Measurements from ENCODE around the gene BEST1. TPM values are rescaled to one million over a fixed set of nuclear protein-coding genes. Genes with fewer than 3 reads are reported as not detected.
"Not testable (repeated sequence)": the region's sequence is repeated elsewhere in the genome, so short reads cannot be mapped to it uniquely, and the experiment has no call there.

BEST1 gene
- total RNA-seq, 1 experiment from 2014 or later: 2.3 TPM

GRCh38 chr11:61953632-61954031 is 3.5 kb downstream of the BEST1 start:
- H3K4me1 ChIP-seq (ENCODE audit: control insufficient read depth in 1 of 2, insufficient read depth in 2 of 2, low read length in 2 of 2); H3K9me2 ChIP-seq (ENCODE audit: insufficient read depth); H2AFZ ChIP-seq (ENCODE audit: low read depth, low read length, poor library complexity, severe bottlenecking); H3K36me3 ChIP-seq (ENCODE audit: control insufficient read depth in 1 of 2, insufficient read depth in 2 of 2, low read length in 2 of 2); H3K4me2 ChIP-seq (ENCODE audit: low read length); ATAC-seq; H3K9me3 ChIP-seq (ENCODE audit: control insufficient read depth in 1 of 2, insufficient read depth in 1 of 2, low read depth in 1 of 2, low read length in 2 of 2); H4K20me1 ChIP-seq (ENCODE audit: insufficient read depth); RAD21 ChIA-PET (ENCODE audit: low non-redundant PET in 1 of 2, low total read pairs in 2 of 2, uncharacterized antibody in 2 of 2, unreplicated experiment in 2 of 2); DNase-seq (ENCODE audit: low read depth, low spot score); H3K9ac ChIP-seq (ENCODE audit: low read length); H3K27me3 ChIP-seq (ENCODE audit: insufficient read depth, low read length); H3K27ac ChIP-seq (ENCODE audit: low read depth, low read length); H3K79me2 ChIP-seq (ENCODE audit: insufficient read depth, low read length); intact Hi-C loops (cut with micrococcal nuclease); BruUV-seq (replicated peaks); H3K4me3 ChIP-seq (replicated peaks in 1 of 2; ENCODE audit: low read depth in 1 of 2, low read length in 2 of 2): not testable (repeated sequence)
- ChIA-PET CTCF (interaction anchor here (2.3 kb wide), 1 partner anchor 156 kb away, joined by 6 read pairs; no protein-coding TSS in a partner anchor), POLR2A (interaction anchor here (1.7 kb wide), 1 partner anchor 15 kb away, joined by 7 read pairs; no protein-coding TSS in a partner anchor)

GRCh38 chr11:61954106-61954850 is 4.1 kb downstream of the BEST1 start:
- CTCF ChIA-PET: interaction anchor here (1.1 kb wide), 1 partner anchor 56 kb away, joined by 9 read pairs; no protein-coding TSS in a partner anchor
- intact Hi-C loops (cut with micrococcal nuclease): no loop called here
- BruUV-seq (replicated peaks): no TSS peak

More at GRCh38 chr11:61954106-61954850, 4.1 kb downstream of the BEST1 start:
- no peaks in the 10 kb centered on the region for H3K36me3 ChIP-seq (ENCODE audit: control insufficient read depth in 1 of 2, insufficient read depth in 2 of 2, low read length in 2 of 2)
- no peaks in the 10 kb centered on the region for H3K9me3 ChIP-seq (ENCODE audit: control insufficient read depth in 1 of 2, insufficient read depth in 1 of 2, low read depth in 1 of 2, low read length in 2 of 2)
- no peaks in the 10 kb centered on the region for H3K9me2 ChIP-seq (ENCODE audit: insufficient read depth)
- H2AFZ ChIP-seq (ENCODE audit: low read depth, low read length, poor library complexity, severe bottlenecking): no peak overlapping the region
- no peak overlapping the region for H3K4me3 ChIP-seq (replicated peaks in 1 of 2; ENCODE audit: low read depth in 1 of 2, low read length in 2 of 2)
- ATAC-seq (no peak), DNase-seq (ENCODE audit: low read depth, low spot score) (no peak)
- H3K9ac ChIP-seq (ENCODE audit: low read length): no peak overlapping the region
- POLR2A ChIA-PET: interaction anchor here (1.4 to 1.7 kb wide), 2 partner anchors 13 to 14 kb away, joined by 4 to 7 read pairs; partner anchors contain the start of gene FTH1
- H3K27ac ChIP-seq (ENCODE audit: low read depth, low read length): no peak overlapping the region
- H3K4me1 ChIP-seq (ENCODE audit: control insufficient read depth in 1 of 2, insufficient read depth in 2 of 2, low read length in 2 of 2): peaks cover 2 to 7% of the 10 kb centered on the region in 2 experiments; a peak in 3 of 4 replicates
- H4K20me1 ChIP-seq (ENCODE audit: insufficient read depth): no peaks in the 10 kb centered on the region
- H3K4me2 ChIP-seq (ENCODE audit: low read length): no peak overlapping the region
- RAD21 ChIA-PET (ENCODE audit: low non-redundant PET in 1 of 2, low total read pairs in 2 of 2, uncharacterized antibody in 2 of 2, unreplicated experiment in 2 of 2): interaction anchor here in 1 of 2 experiments (0.7 kb wide), 1 partner anchor 28 kb away, joined by 3 read pairs; no protein-coding TSS in a partner anchor
- no peaks in the 10 kb centered on the region for H3K27me3 ChIP-seq (ENCODE audit: insufficient read depth, low read length)
- TF ChIP-seq CTCF (IDR thresholded peaks at IDR 0.05 in 2 of 3, conservative IDR thresholded peaks at IDR 0.05 in 1 of 3; ENCODE audit: borderline replicate concordance in 1 of 3, insufficient read depth in 1 of 3, low read depth in 2 of 3, low read length in 2 of 3): no peak
- TF ChIP-seq ATF3 (IDR thresholded peaks at IDR 0.05): no peak
- TF ChIP-seq TCF7L2 (IDR thresholded peaks at IDR 0.05; ENCODE audit: borderline replicate concordance, extremely low read depth, insufficient read depth, insufficient read length): no peak
- TF ChIP-seq POLR2AphosphoS5 (IDR thresholded peaks at IDR 0.05; ENCODE audit: low read depth, low read length): no peak
- TF ChIP-seq EGR1 (IDR thresholded peaks at IDR 0.05; ENCODE audit: low read depth): no peak
- no peak for TF ChIP-seq ZNF274 (IDR thresholded peaks at IDR 0.05; ENCODE audit: low read depth, low read length)
- TF ChIP-seq RAD21 (IDR thresholded peaks at IDR 0.05; ENCODE audit: low read depth): no peak; the same call in 1 of the 2 replicates
- TF ChIP-seq ELF1 (IDR thresholded peaks at IDR 0.05; ENCODE audit: borderline replicate concordance, low read depth): no peak
- no peak for TF ChIP-seq SP1 (IDR thresholded peaks at IDR 0.05; ENCODE audit: low read depth)
- no peak for TF ChIP-seq CBX3 (IDR thresholded peaks at IDR 0.05; ENCODE audit: low read depth)
- no peak for TF ChIP-seq EZH2phosphoT487 (IDR thresholded peaks at IDR 0.05; ENCODE audit: borderline replicate concordance)
- no peak for TF ChIP-seq CEBPB (IDR thresholded peaks at IDR 0.05; ENCODE audit: low read depth)
- no peak for TF ChIP-seq YY1 (IDR thresholded peaks at IDR 0.05; ENCODE audit: extremely low read depth, insufficient replicate concordance, low read depth, low read length)
- TF ChIP-seq FOSL1 (IDR thresholded peaks at IDR 0.05; ENCODE audit: low read depth): no peak
- no peak for TF ChIP-seq SIN3A (IDR thresholded peaks at IDR 0.05; ENCODE audit: low read depth)
- no peak for TF ChIP-seq ZFX (IDR thresholded peaks at IDR 0.05)
- TF ChIP-seq MAX (IDR thresholded peaks at IDR 0.05): no peak
- no peak for TF ChIP-seq EZH2 (IDR thresholded peaks at IDR 0.05)
- TF ChIP-seq SRF (IDR thresholded peaks at IDR 0.05; ENCODE audit: low read depth): no peak
- no peak for TF ChIP-seq JUND (IDR thresholded peaks at IDR 0.05)
- no peaks in the 10 kb centered on the region for H3K79me2 ChIP-seq (ENCODE audit: insufficient read depth, low read length)

All from HCT116 (cell line).